ENCODE results near the gene F2RL3.

F2RL3 gene

DNA sequence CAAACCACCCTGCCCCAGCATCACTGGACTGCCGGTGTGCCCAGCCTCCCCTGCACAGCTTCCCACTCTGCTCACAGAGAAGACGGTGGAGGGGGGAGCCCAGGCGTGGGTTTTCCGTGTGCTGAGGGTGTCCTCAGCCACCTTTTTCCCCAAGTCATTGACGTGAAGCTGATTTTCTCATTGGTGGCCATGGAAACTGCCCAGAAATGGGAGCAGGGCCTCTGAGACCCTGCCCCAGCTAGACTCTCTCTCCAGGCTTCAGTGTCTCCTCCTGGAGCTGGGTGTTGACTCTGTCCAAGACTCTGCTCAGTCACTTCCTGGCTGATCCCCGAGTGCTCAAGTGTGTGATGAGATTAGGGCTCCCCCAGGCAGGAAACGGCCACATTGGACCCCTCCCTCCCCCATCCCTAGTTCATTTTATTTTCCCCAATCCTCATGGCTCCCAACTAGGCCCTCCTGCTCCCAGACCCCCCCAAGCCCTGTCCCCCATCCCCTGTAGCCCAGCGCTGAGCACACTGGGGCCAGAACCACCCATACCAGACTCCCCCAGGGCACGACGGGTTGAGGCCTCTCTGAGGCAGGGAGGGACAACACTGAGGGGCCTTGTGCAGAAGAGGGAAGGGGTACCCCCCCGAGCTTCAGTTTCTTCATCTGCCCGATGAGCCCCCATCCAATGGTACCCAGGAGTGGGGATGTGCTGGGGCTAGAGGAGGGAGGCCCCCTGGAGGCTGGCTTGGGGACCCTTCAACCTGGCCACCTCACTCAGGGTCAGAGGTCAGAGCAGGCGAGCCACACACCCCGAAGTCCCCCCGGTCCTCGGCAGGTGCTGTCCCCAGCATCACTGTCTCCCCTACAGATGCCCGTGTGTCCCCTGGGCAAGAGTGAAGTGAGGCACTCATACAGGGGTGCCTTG is 1.2 kb upstream of the F2RL3 start:
- H3K4me3 ChIP-seq (ENCODE audit: low read depth, low read length), result no peak overlapping the region
- in situ Hi-C loops (cut with HindIII; ENCODE audit: low sequenced_read_pairs), result loop anchor here (10.0 kb wide), 1 partner anchor 147 kb away; no protein-coding TSS in a partner anchor
- DNase-seq (ENCODE audit: low read depth), result no peak
- TF ChIP-seq, protein P1, sequence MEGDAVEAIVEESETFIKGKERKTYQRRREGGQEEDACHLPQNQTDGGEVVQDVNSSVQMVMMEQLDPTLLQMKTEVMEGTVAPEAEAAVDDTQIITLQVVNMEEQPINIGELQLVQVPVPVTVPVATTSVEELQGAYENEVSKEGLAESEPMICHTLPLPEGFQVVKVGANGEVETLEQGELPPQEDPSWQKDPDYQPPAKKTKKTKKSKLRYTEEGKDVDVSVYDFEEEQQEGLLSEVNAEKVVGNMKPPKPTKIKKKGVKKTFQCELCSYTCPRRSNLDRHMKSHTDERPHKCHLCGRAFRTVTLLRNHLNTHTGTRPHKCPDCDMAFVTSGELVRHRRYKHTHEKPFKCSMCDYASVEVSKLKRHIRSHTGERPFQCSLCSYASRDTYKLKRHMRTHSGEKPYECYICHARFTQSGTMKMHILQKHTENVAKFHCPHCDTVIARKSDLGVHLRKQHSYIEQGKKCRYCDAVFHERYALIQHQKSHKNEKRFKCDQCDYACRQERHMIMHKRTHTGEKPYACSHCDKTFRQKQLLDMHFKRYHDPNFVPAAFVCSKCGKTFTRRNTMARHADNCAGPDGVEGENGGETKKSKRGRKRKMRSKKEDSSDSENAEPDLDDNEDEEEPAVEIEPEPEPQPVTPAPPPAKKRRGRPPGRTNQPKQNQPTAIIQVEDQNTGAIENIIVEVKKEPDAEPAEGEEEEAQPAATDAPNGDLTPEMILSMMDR (IDR thresholded peaks at IDR 0.05; ENCODE audit: low read depth, low read length, missing control alignments), result no peak

GRCh38 chr19:16889366-16889882 is 625 bp downstream of the F2RL3 start:
- DNase-seq (ENCODE audit: low read depth), result no peak
- H3K4me3 ChIP-seq (ENCODE audit: low read depth, low read length), result no peak overlapping the region
- in situ Hi-C loops (cut with HindIII; ENCODE audit: low sequenced_read_pairs), result loop anchor here (10.0 kb wide), 1 partner anchor 145 kb away; no protein-coding TSS in a partner anchor
- TF ChIP-seq, protein P1 (IDR thresholded peaks at IDR 0.05; ENCODE audit: low read depth, low read length, missing control alignments), result no peak

- in situ Hi-C loops (cut with HindIII; ENCODE audit: low sequenced_read_pairs), result loop anchor here (10.0 kb wide), 1 partner anchor 145 kb away; no protein-coding TSS in a partner anchor
- TF ChIP-seq, protein P1 (IDR thresholded peaks at IDR 0.05; ENCODE audit: low read depth, low read length, missing control alignments), result no peak
- no peak overlapping the region for H3K4me3 ChIP-seq (ENCODE audit: low read depth, low read length)
- no peak for DNase-seq (ENCODE audit: low read depth)
Measured at GRCh38 chr19:16889883-16890460, 1.2 kb downstream of the F2RL3 start.

GRCh38 chr19:16890461-16891184 is 1.8 kb downstream of the F2RL3 start:
- in situ Hi-C loops (cut with HindIII; ENCODE audit: low sequenced_read_pairs), result no loop called here

DNA sequence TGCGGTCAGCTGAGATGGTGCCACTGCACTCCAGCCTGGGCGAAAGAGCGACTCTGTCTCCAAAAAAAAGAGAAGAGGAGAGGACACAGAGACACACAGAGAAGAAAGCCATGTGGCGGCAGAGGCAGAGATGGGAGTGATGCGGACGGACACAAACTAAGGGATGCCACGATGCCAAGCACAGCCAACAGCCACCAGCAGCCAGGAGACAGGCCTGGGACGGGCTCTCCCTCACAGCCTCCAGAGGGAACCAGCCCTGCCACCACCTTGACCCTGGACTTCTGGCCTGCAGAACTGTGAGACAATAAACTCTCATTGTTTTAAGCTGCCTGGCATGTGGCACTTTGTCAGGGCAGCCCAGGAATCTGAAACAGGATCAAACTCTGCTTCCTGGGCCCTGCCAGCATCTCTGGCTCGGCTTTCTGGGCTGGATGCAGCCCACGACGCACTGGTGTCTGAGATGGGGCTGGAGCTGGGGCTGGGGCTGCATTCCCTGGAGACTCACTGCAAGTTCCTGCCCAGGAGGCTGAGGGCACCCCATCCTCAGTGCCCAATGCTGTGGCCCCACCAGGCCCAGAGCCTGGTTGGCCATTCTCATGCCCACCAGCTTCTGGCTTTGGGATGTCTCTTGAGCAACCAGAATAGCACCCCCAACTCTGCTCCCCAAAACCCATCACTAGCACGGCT is 3.0 kb downstream of the F2RL3 start:
- H3K4me3 ChIP-seq (ENCODE audit: low read depth, low read length), result no peak overlapping the region
- no peak for DNase-seq (ENCODE audit: low read depth)
- in situ Hi-C loops (cut with HindIII; ENCODE audit: low sequenced_read_pairs), result no loop called here
- TF ChIP-seq, protein P1 (IDR thresholded peaks at IDR 0.05; ENCODE audit: low read depth, low read length, missing control alignments), result no peak

More at GRCh38 chr19:16890461-16891184, 1.8 kb downstream of the F2RL3 start:
- TF ChIP-seq, protein P1 (IDR thresholded peaks at IDR 0.05; ENCODE audit: low read depth, low read length, missing control alignments), result no peak
- DNase-seq (ENCODE audit: low read depth), result no peak
- H3K4me3 ChIP-seq (ENCODE audit: low read depth, low read length), result no peak overlapping the region
